Psoas muscle (tissue), 8 donors: ENCODE measurements around the gene NTHL1. TPM values are rescaled to one million over a fixed set of nuclear protein-coding genes. Genes with fewer than 3 reads are reported as not detected.

Experiments used
- ATAC-seq, 4 donors: fragments of 200-7000 bp; cut with Tn5 transposase; one replicate each; pipeline ENCODE4 v1.9.1; 2020; ENCODE audit warnings: moderate library complexity in 3 of 4, mild to moderate bottlenecking in 2 of 4
- DNase-seq, 2 donors: peaks; one replicate each; pipeline ENCODE4 v3.0.0-alpha.2; 2020
- H3K27ac ChIP-seq: fragments of 200-600 bp; one replicate; pipeline ENCODE4 v1.8.0; 2022
- H3K27me3 ChIP-seq, 3 donors: fragments of 200-600 bp in 1 of 3; one replicate each; pipeline versions ENCODE4 v1.6.1 to v1.8.0; 2013 to 2022; ENCODE audit warnings: low read length in 2 of 3, mild to moderate bottlenecking in 2 of 3, moderate library complexity in 1 of 3; ENCODE audit not compliant: insufficient read depth in 3 of 3
- H3K36me3 ChIP-seq, 2 donors: fragments of 200-600 bp in 1 of 2; one replicate each; pipeline versions ENCODE4 v1.6.1 to v1.8.0; 2013 to 2022; ENCODE audit warnings: low read depth in 1 of 2, mild to moderate bottlenecking in 1 of 2, moderate library complexity in 1 of 2; ENCODE audit not compliant: insufficient read depth in 1 of 2
- H3K4me1 ChIP-seq: fragments of 200-600 bp; one replicate; pipeline ENCODE4 v1.8.0; 2022
- H3K4me3 ChIP-seq: fragments of 200-600 bp; one replicate; pipeline ENCODE4 v1.8.0; 2022; ENCODE audit warnings: mild to moderate bottlenecking
- H3K9me3 ChIP-seq: fragments of 200-600 bp; one replicate; pipeline ENCODE4 v1.8.0; 2022
- CTCF ChIP-seq: fragments of 200-600 bp; IDR thresholded peaks from one replicate; pipeline ENCODE4 v1.8.0; 2022; ENCODE audit warnings: antibody characterized with exemption
- WGBS, 3 donors: extraction: QIAGEN DNeasy Blood & Tissue Kit; methylation state at CpG; one replicate each; pipeline versions ENCODE4 v1.1.6 to v1.1.7; 2013; 5-methylcytosine and 5-hydroxymethylcytosine counted together
- intact Hi-C, 2 donors: fragments of 100-400 bp; cut with DNase I; formaldehyde crosslinking; loops; one replicate each; pipeline versions ENCODE4 v1.11.0 to v1.14.2; 2022
- long read RNA-seq, 2 donors: library from polyadenylated mRNA; unstranded; transcript quantifications; one replicate each; pipeline ENCODE4 v2.0.0, GENCODE V29; 2021
- polyA plus RNA-seq, 3 donors: library from polyadenylated mRNA; stranded (reverse); fragments of 200-250 nt; gene quantifications; one replicate each; pipeline ENCODE4 v1.2.3, GENCODE V29; 2013
- total RNA-seq, 4 donors: library from RNA; stranded (reverse); fragmentation: NEBNext Ultra II Directional in 2 of 4; extraction: Animal tissue kit (Norgen Biotek cat#: 25700) in 2 of 4; gene quantifications; one replicate each; pipeline versions ENCODE4 v1.2.1 to v1.2.4, GENCODE V29; 2021 to 2023
- donor health status: healthy with polysubstance abuse.
- donor health status: DM: no; HTN: no; CAD: no; lungs with moderate emphysema.
- donor health status: Bipolar disorder and iron deficiency.
- donor health status: healthy.
- donor health status: DM: yes; HTN: yes; CAD: no.
- donor health status: DM: no; HTN: no; CAD: no.
- donor health status: DM: no; HTN: no; CAD: no.
- donor health status: DM: yes; HTN: yes; CAD: no.

Gene NTHL1
- total RNA-seq = 10 to 100 TPM in 1 of 4 donors, 1 to 10 TPM in 3; 3.1 to 11.9 (median 4.8) TPM
- polyA plus RNA-seq = 10 to 100 TPM in 2 of 3 donors, 1 to 10 TPM in 1; 8.0 to 17.7 (median 16.8) TPM
- long read RNA-seq, donor 1, transcript NTHL1-201 (6 exons, 1,067 nt) = major isoform, 5 of 5 reads
- long read RNA-seq, donor 1, partial matches to known transcripts = 0 of 5 reads
- long read RNA-seq, donor 1, other reads (novel, unspliced or antisense) = 0 of 5 reads
- long read RNA-seq, donor 2, transcript NTHL1-201 (6 exons, 1,067 nt) = major isoform, 9 of 10 reads
- long read RNA-seq, donor 2, partial matches to known transcripts = 0 of 10 reads
- long read RNA-seq, donor 2, other reads (novel, unspliced or antisense) = 1 of 10 reads

- peak; percentile 41 for TF ChIP-seq CTCF
- 0 to 1% (median 1%) methylated on average over 37 to 81 of the region's 81 CpGs for WGBS, 3 donors
- intact Hi-C loops = no loop called here
- DNase-seq (peak; percentile 97 to 98), ATAC-seq (peak; percentile 98 to 100 (median 98))
- peak within 1 kb of the TSS; percentile 70 for H3K27ac ChIP-seq
- peaks cover 19% of the 10 kb centered on the region for H3K4me1 ChIP-seq
- no peaks in the 10 kb centered on the region for H3K27me3 ChIP-seq
- H3K9me3 ChIP-seq = no peaks in the 10 kb centered on the region
- H3K36me3 ChIP-seq = peaks cover 0 to 26% of the 10 kb centered on the region in 2 donors
- peak within 1 kb of the TSS; percentile 80 for H3K4me3 ChIP-seq
Observed at GRCh38 chr16:2047330-2048115, at the start of gene NTHL1, which contains the start of gene TSC2. Gene NTHL1, minus strand, starts transcription at chr16:2047834. Its CDS starts 11 bp downstream, at chr16:2047823. Gene TSC2, plus strand, starts transcription at chr16:2047985. Its CDS starts 631 bp downstream, at chr16:2048616.

GRCh38 chr16:2096853-2097595 is 49.4 kb upstream of the NTHL1 start:
- WGBS, 3 donors = 63 to 77% (median 72%) methylated on average over 21 to 25 of the region's 25 CpGs
- peaks cover 8 to 93% of the 10 kb centered on the region in 2 donors for H3K36me3 ChIP-seq
- ATAC-seq (peak in 3 of 4 donors; percentile 14 to 37 (median 32)), DNase-seq (no peak)
- H3K27me3 ChIP-seq = no peaks in the 10 kb centered on the region
- no peaks in the 10 kb centered on the region for H3K9me3 ChIP-seq
- no peaks in the 10 kb centered on the region for H3K4me1 ChIP-seq
- intact Hi-C loops = no loop called here
- no peak overlapping the region for H3K27ac ChIP-seq
- H3K4me3 ChIP-seq = no peak overlapping the region
- TF ChIP-seq CTCF = no peak

- intact Hi-C loops = no loop called here
- WGBS, 3 donors = 94 to 96% (median 95%) methylated on average over 23 of the region's 23 CpGs
- TF ChIP-seq CTCF = no peak
- H3K27ac ChIP-seq = no peak overlapping the region
- no peaks in the 10 kb centered on the region for H3K27me3 ChIP-seq
- DNase-seq (no peak), ATAC-seq (no peak)
- no peaks in the 10 kb centered on the region for H3K9me3 ChIP-seq
- H3K36me3 ChIP-seq = peaks cover 8 to 90% of the 10 kb centered on the region in 2 donors
- H3K4me1 ChIP-seq = no peaks in the 10 kb centered on the region
- H3K4me3 ChIP-seq = no peak overlapping the region
Observed at GRCh38 chr16:2095918-2096582, 48.4 kb upstream of the NTHL1 start.

GRCh38 chr16:2095315-2095853 is 47.8 kb upstream of the NTHL1 start:
- no peak for TF ChIP-seq CTCF
- Histone ChIP-seq H3K27ac (no peak overlapping the region), H3K36me3 (peaks cover 8 to 89% of the 10 kb centered on the region in 2 donors), H3K4me1 (peaks cover 4% of the 10 kb centered on the region), H3K9me3 (no peaks in the 10 kb centered on the region), H3K4me3 (no peak overlapping the region), H3K27me3 (no peaks in the 10 kb centered on the region)
- DNase-seq = no peak
- WGBS, 3 donors = 94 to 95% (median 95%) methylated on average over 26 of the region's 26 CpGs
- no peak for ATAC-seq
- intact Hi-C loops = no loop called here
